Testis (tissue), 3 donors: Measurements from ENCODE around the gene DNAH10. TPM values are rescaled to one million over a fixed set of nuclear protein-coding genes. Genes with fewer than 3 reads are reported as not detected.

Experiments used
- DNase-seq: peaks from one replicate; pipeline ENCODE4 v3.0.0-alpha.2; 2019
- H3K27ac ChIP-seq, 2 donors: fragments of 200-600 bp; sonication (generic); one replicate each; pipeline ENCODE4 v1.5.1; 2019
- H3K27me3 ChIP-seq: fragments of 200-600 bp; sonication (generic); one replicate; pipeline ENCODE4 v1.5.1; 2019
- H3K36me3 ChIP-seq: fragments of 200-600 bp; sonication (generic); one replicate; pipeline ENCODE4 v1.5.1; 2017; ENCODE audit warnings: low read depth; ENCODE audit errors: missing control alignments
- H3K4me1 ChIP-seq: fragments of 200-600 bp; sonication (generic); one replicate; pipeline ENCODE4 v1.5.1; 2019
- H3K4me3 ChIP-seq, 2 donors: fragments of 200-600 bp; sonication (generic); one replicate each; pipeline ENCODE4 v1.5.1; 2017 to 2019
- H3K9me3 ChIP-seq: fragments of 200-600 bp; sonication (generic); one replicate; pipeline ENCODE4 v1.5.1; 2017
- CTCF ChIP-seq, 3 experiments: fragments of 450-650 bp in 2 of 3; fragments of 200-600 bp in 1 of 3; sonication (generic) in 1 of 3; IDR thresholded peaks; one replicate each; pipeline ENCODE4 v1.5.1; 2016 to 2019; ENCODE audit warnings: antibody characterized with exemption in 3 of 3, mild to moderate bottlenecking in 2 of 3, moderate library complexity in 1 of 3
- POLR2A ChIP-seq: fragments of 450-650 bp; IDR thresholded peaks from one replicate; pipeline ENCODE4 v1.6.1; 2017; ENCODE audit warnings: antibody characterized with exemption, mild to moderate bottlenecking, moderate library complexity
- WGBS, 2 donors: methylation state at CpG; one replicate each; pipeline ENCODE4 v1.1.5; 2018; 5-methylcytosine and 5-hydroxymethylcytosine counted together
- intact Hi-C: fragments of 100-400 bp; cut with DNase I; formaldehyde crosslinking; loops from one replicate; pipeline ENCODE4 v1.15.1; 2023; ENCODE audit warnings: low total_unique reads
- polyA plus RNA-seq: library from polyadenylated mRNA; stranded (reverse); fragments of 350-450 nt; fragmentation: Illumina TruSeq; extraction: RNeasy Lipid Tissue Mini Kit (QIAGEN cat#74804); gene quantifications from one replicate; pipeline ENCODE4 v1.2.3, GENCODE V29; 2014; ENCODE audit warnings: low read depth, low replicate concordance; ENCODE audit not compliant: insufficient read depth
- total RNA-seq, 2 donors: library from RNA; depleted of rRNA; stranded (reverse); fragments of >200 nt; gene quantifications; one replicate each; pipeline ENCODE4 v1.2.3, GENCODE V29; 2016

The DNAH10 gene
- total and polyA plus RNA-seq, 3 donors from 2014 or later = 15.4 to 29.3 (median 24.3) TPM

- Histone ChIP-seq H3K27me3 (no peaks in the 10 kb centered on the region), H3K4me3 (no peak overlapping the region), H3K4me1 (no peaks in the 10 kb centered on the region), H3K27ac (no peak overlapping the region), H3K9me3 (no peaks in the 10 kb centered on the region), H3K36me3 (no peaks in the 10 kb centered on the region)
- intact Hi-C loops = no loop called here
- WGBS, 2 donors = 95 to 97% methylated on average over 12 to 14 of the region's 14 CpGs
- TF ChIP-seq POLR2A (no peak), CTCF (IDR thresholded peaks at IDR 0.05) (no peak)
- no peak for DNase-seq
Observed at GRCh38 chr12:123933214-123933613, 171.1 kb downstream of the DNAH10 start.

DNA sequence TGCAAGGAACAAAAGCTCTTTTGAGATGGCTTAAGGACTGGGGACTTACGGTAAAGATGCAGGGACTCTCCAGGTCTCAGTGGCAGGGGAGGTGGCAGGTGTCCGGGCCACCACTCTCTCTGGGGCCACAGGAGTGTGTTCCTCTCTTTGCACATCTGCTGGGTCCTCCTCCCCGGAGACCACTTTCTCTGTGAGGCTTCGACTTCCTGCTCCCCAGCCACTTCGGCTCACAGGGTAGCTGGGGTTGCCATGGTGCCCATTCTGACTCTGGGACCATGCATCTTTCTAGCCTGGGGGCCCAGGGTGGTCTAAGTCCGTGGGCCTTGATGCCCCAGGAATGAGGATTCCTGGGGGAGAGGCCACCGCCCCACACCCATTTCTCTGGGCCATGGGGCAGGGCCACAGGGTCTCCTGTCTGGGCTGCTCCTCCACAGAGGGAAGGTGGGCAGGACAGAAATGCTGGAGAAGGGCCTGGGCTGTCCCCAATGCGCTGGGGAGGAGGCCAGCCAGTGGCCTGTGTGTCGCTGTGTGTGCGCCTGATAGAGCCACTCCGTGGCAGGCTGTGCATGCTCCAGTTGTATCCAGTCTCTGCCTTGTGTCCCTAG, 172.0 kb downstream of the DNAH10 start:
- H3K36me3 ChIP-seq = no peaks in the 10 kb centered on the region
- intact Hi-C loops = no loop called here
- no peak overlapping the region for H3K27ac ChIP-seq
- 93 to 95% methylated on average over 10 of the region's 11 CpGs for WGBS, 2 donors
- no peak for DNase-seq
- H3K4me1 ChIP-seq = no peaks in the 10 kb centered on the region
- no peaks in the 10 kb centered on the region for H3K9me3 ChIP-seq
- no peak overlapping the region for H3K4me3 ChIP-seq
- TF ChIP-seq POLR2A = no peak
- H3K27me3 ChIP-seq = no peaks in the 10 kb centered on the region

DNA sequence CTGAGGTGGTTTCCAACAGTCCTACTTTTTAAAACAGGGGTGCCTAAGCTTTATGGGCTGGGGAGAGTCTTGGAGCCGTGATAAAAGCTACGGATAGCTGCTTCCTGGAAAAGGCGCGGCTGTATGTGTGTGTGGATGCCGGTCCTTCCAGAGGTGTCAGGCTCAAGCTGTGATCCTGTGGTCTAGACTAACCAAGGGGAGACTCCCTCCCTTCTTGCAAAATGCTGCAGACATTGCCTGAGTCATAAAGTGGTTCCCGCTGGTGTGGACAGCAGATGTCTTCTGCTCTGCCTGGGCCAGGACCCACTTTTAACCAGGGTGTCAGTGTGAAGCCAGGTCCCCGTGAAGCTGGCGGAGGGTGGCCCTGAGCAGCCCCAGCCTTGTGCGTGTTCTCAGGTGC, 172.7 kb downstream of the DNAH10 start:
- intact Hi-C loops = no loop called here
- Histone ChIP-seq H3K27ac (no peak overlapping the region), H3K36me3 (no peaks in the 10 kb centered on the region), H3K4me1 (no peaks in the 10 kb centered on the region), H3K27me3 (no peaks in the 10 kb centered on the region), H3K4me3 (no peak overlapping the region), H3K9me3 (no peaks in the 10 kb centered on the region)
- TF ChIP-seq POLR2A (no peak), CTCF (IDR thresholded peaks at IDR 0.05) (no peak)
- no peak for DNase-seq
- 91 to 97% methylated on average over 9 of the region's 9 CpGs for WGBS, 2 donors

DNA sequence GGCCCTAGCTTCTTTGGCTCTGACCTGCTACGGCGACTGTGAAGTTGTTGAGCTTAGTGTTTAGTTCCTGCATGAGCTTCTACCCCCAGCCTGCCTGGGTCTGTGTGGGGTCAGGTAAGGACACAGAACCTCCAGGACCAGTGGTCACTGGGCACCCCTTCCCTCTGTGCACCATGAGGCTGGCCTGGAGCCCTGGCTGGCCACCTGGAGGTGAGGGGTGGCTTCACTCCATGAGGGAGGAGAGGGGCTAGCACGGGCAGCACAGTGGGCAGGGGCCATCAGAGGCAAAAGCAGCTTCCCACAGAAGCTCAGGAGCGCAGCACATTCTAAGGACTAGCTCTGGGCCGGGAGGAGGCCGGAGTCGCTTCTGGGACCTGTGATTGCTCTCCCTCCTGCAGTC, 173.9 kb downstream of the DNAH10 start:
- DNase-seq = no peak
- Histone ChIP-seq H3K4me3 (no peak overlapping the region), H3K36me3 (no peaks in the 10 kb centered on the region), H3K9me3 (no peaks in the 10 kb centered on the region), H3K27me3 (no peaks in the 10 kb centered on the region), H3K27ac (no peak overlapping the region), H3K4me1 (no peaks in the 10 kb centered on the region)
- intact Hi-C loops = no loop called here
- TF ChIP-seq CTCF (IDR thresholded peaks at IDR 0.05) (no peak), POLR2A (no peak)
- WGBS, 2 donors = 94% methylated on average over 6 to 7 of the region's 7 CpGs

- no peaks in the 10 kb centered on the region for H3K9me3 ChIP-seq
- TF ChIP-seq CTCF (IDR thresholded peaks at IDR 0.05) (no peak), POLR2A (no peak)
- H3K27ac ChIP-seq = no peak overlapping the region
- intact Hi-C loops = no loop called here
- no peaks in the 10 kb centered on the region for H3K27me3 ChIP-seq
- H3K4me1 ChIP-seq = no peaks in the 10 kb centered on the region
- DNase-seq = no peak
- no peaks in the 10 kb centered on the region for H3K36me3 ChIP-seq
- 90 to 95% methylated on average over 18 of the region's 18 CpGs for WGBS, 2 donors
- H3K4me3 ChIP-seq = no peak overlapping the region
Observed at GRCh38 chr12:123936471-123936870, 174.4 kb downstream of the DNAH10 start.
